Measurements from ENCODE around the gene ISL1. TPM values are rescaled to one million over a fixed set of nuclear protein-coding genes. Genes with fewer than 3 reads are reported as not detected.
A peak's percentile ranks its signal among the peaks of the same experiment; 100 is the strongest.

The ISL1 gene
- total RNA-seq, 1 experiment from 2014 or later = not detected

DNA sequence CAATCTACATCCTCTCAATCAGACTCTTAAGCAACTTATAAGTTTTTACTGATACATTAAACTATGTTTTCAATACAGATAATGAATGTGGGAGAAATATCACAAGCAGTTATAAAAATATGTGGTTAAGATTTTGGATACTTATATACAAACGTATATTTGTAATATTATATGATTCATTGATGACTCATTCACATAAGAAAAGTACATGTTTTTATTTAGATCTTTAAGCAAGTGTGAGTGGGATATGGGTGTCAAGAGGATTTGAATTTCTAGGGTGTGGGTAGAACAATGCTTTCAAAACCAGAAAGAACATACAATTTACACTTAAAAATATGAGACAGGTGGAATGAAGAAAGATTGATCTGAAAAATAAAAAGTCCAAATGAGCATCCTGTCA lies 36.1 kb upstream of the ISL1 start:
- H3K4me1 ChIP-seq (replicated peaks; ENCODE audit: insufficient read depth) = no peaks in the 10 kb centered on the region
- H3K9me2 ChIP-seq (ENCODE audit: insufficient read depth) = no peaks in the 10 kb centered on the region
- H3F3A ChIP-seq (ENCODE audit: insufficient read depth, low read depth) = no peaks in the 10 kb centered on the region
- ChIA-PET POLR2A (ENCODE audit: unreplicated experiment) (interaction anchor here (0.7 kb wide), 1 partner anchor 493 kb away, joined by 3 read pairs; no protein-coding TSS in a partner anchor), CTCF (no interaction called here)
- intact Hi-C loops (cut with micrococcal nuclease; ENCODE audit: unreplicated experiment) = no loop called here
- H4K20me1 ChIP-seq (ENCODE audit: insufficient read depth) = no peaks in the 10 kb centered on the region
- H2AFZ ChIP-seq = no peak overlapping the region
- TF ChIP-seq CTCF (conservative IDR thresholded peaks at IDR 0.05) = no peak
- TF ChIP-seq EZH2 (IDR thresholded peaks at IDR 0.05; ENCODE audit: low read depth) = no peak
- no peak for DNase-seq
- BruUV-seq (replicated peaks) = no TSS peak
- no peak overlapping the region for H3K4me2 ChIP-seq
- no peaks in the 10 kb centered on the region for H3K9me3 ChIP-seq (ENCODE audit: insufficient read depth, low read depth)
- no peaks in the 10 kb centered on the region for H3K27me3 ChIP-seq (ENCODE audit: insufficient read depth, low read depth)
- no peak overlapping the region for H3K27ac ChIP-seq
- no peak overlapping the region for H3K4me3 ChIP-seq
- no peaks in the 10 kb centered on the region for H3K79me2 ChIP-seq (ENCODE audit: low read depth)
- no peaks in the 10 kb centered on the region for H3K36me3 ChIP-seq (ENCODE audit: low read depth)

DNA sequence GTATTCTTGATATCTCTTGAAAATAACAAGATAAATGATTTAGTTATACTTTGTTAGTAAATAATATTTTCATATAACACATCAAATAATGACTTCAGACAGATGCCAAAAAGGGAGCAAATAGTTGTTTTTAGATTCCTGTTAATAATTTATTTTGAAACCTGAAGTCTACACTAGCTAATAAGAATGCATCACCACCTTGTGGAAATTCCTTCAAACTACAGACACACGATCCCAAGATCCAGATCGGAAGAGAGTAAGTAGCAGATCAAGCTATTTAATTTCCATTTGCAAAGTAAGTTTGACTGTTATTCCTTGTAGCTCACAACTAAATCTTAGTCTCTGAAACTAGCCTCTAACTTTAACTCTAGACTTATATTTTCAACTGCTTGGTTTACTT lies 35.5 kb upstream of the ISL1 start:
- Histone ChIP-seq H3K9me2 (ENCODE audit: insufficient read depth) (no peaks in the 10 kb centered on the region), H3K79me2 (ENCODE audit: low read depth) (no peaks in the 10 kb centered on the region), H4K20me1 (ENCODE audit: insufficient read depth) (no peaks in the 10 kb centered on the region), H2AFZ (no peak overlapping the region), H3K27me3 (ENCODE audit: insufficient read depth, low read depth) (no peaks in the 10 kb centered on the region), H3K27ac (no peak overlapping the region), H3K4me2 (no peak overlapping the region), H3K9me3 (ENCODE audit: insufficient read depth, low read depth) (no peaks in the 10 kb centered on the region), H3K4me3 (no peak overlapping the region), H3K4me1 (replicated peaks; ENCODE audit: insufficient read depth) (no peaks in the 10 kb centered on the region), H3F3A (ENCODE audit: insufficient read depth, low read depth) (no peaks in the 10 kb centered on the region), H3K36me3 (ENCODE audit: low read depth) (no peaks in the 10 kb centered on the region)
- no peak for DNase-seq
- intact Hi-C loops (cut with micrococcal nuclease; ENCODE audit: unreplicated experiment) = no loop called here
- POLR2A ChIA-PET (ENCODE audit: unreplicated experiment) = interaction anchor here (0.7 kb wide), 1 partner anchor 492 kb away, joined by 3 read pairs; no protein-coding TSS in a partner anchor
- no peak for TF ChIP-seq EZH2 (IDR thresholded peaks at IDR 0.05; ENCODE audit: low read depth)
- peak; percentile 35; the same call in 1 of the 2 replicates for TF ChIP-seq CTCF (conservative IDR thresholded peaks at IDR 0.05)
- CTCF ChIA-PET = no interaction called here
- BruUV-seq (replicated peaks) = no TSS peak

DNA sequence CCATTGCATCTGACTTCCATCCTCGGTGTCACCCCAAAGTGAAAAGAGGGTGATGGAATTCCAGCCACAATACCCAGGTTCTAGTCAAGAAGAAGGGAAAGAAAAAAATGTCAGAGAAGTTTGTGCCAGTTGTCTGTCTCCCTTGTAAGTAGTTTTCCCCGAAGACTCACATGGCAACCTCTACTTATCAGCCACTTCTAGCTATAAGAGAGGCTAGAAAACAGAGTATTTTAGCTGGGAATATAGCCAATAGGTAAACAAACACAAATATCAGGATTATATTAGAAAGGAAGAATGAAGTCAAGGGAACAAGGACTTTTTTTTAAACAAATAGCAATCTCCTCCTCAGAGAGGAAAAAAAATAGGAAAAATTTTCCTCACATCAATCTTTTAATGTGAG lies 12.2 kb upstream of the ISL1 start:
- no peaks in the 10 kb centered on the region for H3K27me3 ChIP-seq (ENCODE audit: insufficient read depth, low read depth)
- no peak overlapping the region for H3K4me3 ChIP-seq
- TF ChIP-seq CTCF (conservative IDR thresholded peaks at IDR 0.05) (no peak), EZH2 (IDR thresholded peaks at IDR 0.05; ENCODE audit: low read depth) (no peak)
- H3F3A ChIP-seq (ENCODE audit: insufficient read depth, low read depth) = no peaks in the 10 kb centered on the region
- no peaks in the 10 kb centered on the region; the same call in 1 of the 2 replicates for H3K9me2 ChIP-seq (ENCODE audit: insufficient read depth)
- H2AFZ ChIP-seq = no peak overlapping the region
- DNase-seq = no peak
- H3K36me3 ChIP-seq (ENCODE audit: low read depth) = no peaks in the 10 kb centered on the region
- CTCF ChIA-PET = interaction anchor here (0.7 kb wide), 1 partner anchor 9 kb away, joined by 4 read pairs; no protein-coding TSS in a partner anchor
- H3K79me2 ChIP-seq (ENCODE audit: low read depth) = no peaks in the 10 kb centered on the region
- H4K20me1 ChIP-seq (ENCODE audit: insufficient read depth) = no peaks in the 10 kb centered on the region
- no TSS peak for BruUV-seq (replicated peaks)
- no peaks in the 10 kb centered on the region for H3K9me3 ChIP-seq (ENCODE audit: insufficient read depth, low read depth)
- POLR2A ChIA-PET (ENCODE audit: unreplicated experiment) = interaction anchor here (0.8 kb wide), 1 partner anchor 251 kb away, joined by 8 read pairs; no protein-coding TSS in a partner anchor
- intact Hi-C loops (cut with micrococcal nuclease; ENCODE audit: unreplicated experiment) = no loop called here
- no peaks in the 10 kb centered on the region for H3K4me1 ChIP-seq (replicated peaks; ENCODE audit: insufficient read depth)
- no peak overlapping the region for H3K27ac ChIP-seq
- H3K4me2 ChIP-seq = no peak overlapping the region
